Adipose tissue (tissue), 3 donors: ENCODE results near the gene CTNND2. TPM values are rescaled to one million over a fixed set of nuclear protein-coding genes. Genes with fewer than 3 reads are reported as not detected.

Source experiments
- H3K27ac ChIP-seq: one replicate; pipeline ENCODE4 v1.5.1; 2013; ENCODE audit warnings: low read depth, low read length
- WGBS, 3 donors: extraction: QIAGEN DNeasy Blood & Tissue Kit; methylation state at CpG; one replicate each; pipeline ENCODE4 v1.1.7; 2013; 5-methylcytosine and 5-hydroxymethylcytosine counted together
- polyA plus RNA-seq, 3 donors: library from polyadenylated mRNA; stranded (reverse); fragments of 200-250 nt; gene quantifications; one replicate each; pipeline ENCODE4 v1.2.3, GENCODE V29; 2013
- donor health status: healthy with polysubstance abuse.
- donor health status: Bipolar disorder and iron deficiency.
- donor health status: healthy.

CTNND2 gene
- polyA plus RNA-seq, 3 donors: 0.11 to 14.2 (median 0.18) TPM

GRCh38 chr5:11715461-11716196, 188.6 kb downstream of the CTNND2 start:
- 89 to 93% (median 92%) methylated on average over 6 of the region's 6 CpGs for WGBS, 3 donors

GRCh38 chr5:11711932-11712331, 192.3 kb downstream of the CTNND2 start:
- WGBS, 3 donors: 39 to 57% (median 56%) methylated on average over 1 of the region's 1 CpG
- no peak overlapping the region for H3K27ac ChIP-seq

More at GRCh38 chr5:11715461-11716196, 188.6 kb downstream of the CTNND2 start:
- H3K27ac ChIP-seq: no peak overlapping the region

GRCh38 chr5:11709021-11709420, 195.2 kb downstream of the CTNND2 start:
- 62 to 83% (median 68%) methylated on average over 4 of the region's 4 CpGs for WGBS, 3 donors
- no peak overlapping the region for H3K27ac ChIP-seq

- H3K27ac ChIP-seq: no peak overlapping the region
- 87 to 97% (median 91%) methylated on average over 1 of the region's 1 CpG for WGBS, 3 donors
Measured at GRCh38 chr5:11704916-11705315, 199.3 kb downstream of the CTNND2 start.

- 85 to 93% (median 87%) methylated on average over 6 of the region's 6 CpGs for WGBS, 3 donors
- H3K27ac ChIP-seq: no peak overlapping the region
Measured at GRCh38 chr5:11700391-11700790, 203.9 kb downstream of the CTNND2 start.

- 89 to 93% (median 92%) methylated on average over 7 of the region's 7 CpGs for WGBS, 3 donors
Measured at GRCh38 chr5:11692636-11693035, 211.6 kb downstream of the CTNND2 start.

GRCh38 chr5:11687498-11687897, 216.7 kb downstream of the CTNND2 start:
- 77 to 91% (median 82%) methylated on average over 1 of the region's 1 CpG for WGBS, 3 donors
- no peak overlapping the region for H3K27ac ChIP-seq

More at GRCh38 chr5:11692636-11693035, 211.6 kb downstream of the CTNND2 start:
- H3K27ac ChIP-seq: no peak overlapping the region

GRCh38 chr5:11684607-11685006, 219.6 kb downstream of the CTNND2 start:
- no peak overlapping the region for H3K27ac ChIP-seq
- 46 to 82% (median 60%) methylated on average over 2 of the region's 2 CpGs for WGBS, 3 donors

- H3K27ac ChIP-seq: no peak overlapping the region
- 67 to 83% (median 67%) methylated on average over 2 of the region's 2 CpGs for WGBS, 3 donors
Measured at GRCh38 chr5:11683666-11684065, 220.6 kb downstream of the CTNND2 start.

- no peak overlapping the region for H3K27ac ChIP-seq
- WGBS, 3 donors: 56 to 78% (median 71%) methylated on average over 4 of the region's 4 CpGs
Measured at GRCh38 chr5:11681796-11682195, 222.4 kb downstream of the CTNND2 start.

- WGBS, 3 donors: 63 to 83% (median 68%) methylated on average over 5 of the region's 5 CpGs
- no peak overlapping the region for H3K27ac ChIP-seq
Measured at GRCh38 chr5:11679676-11680075, 224.6 kb downstream of the CTNND2 start.

GRCh38 chr5:11675184-11675583, 229.1 kb downstream of the CTNND2 start:
- WGBS, 3 donors: 76 to 94% (median 77%) methylated on average over 2 of the region's 2 CpGs
- H3K27ac ChIP-seq: no peak overlapping the region

- no peak overlapping the region for H3K27ac ChIP-seq
- 71 to 88% (median 72%) methylated on average over 10 of the region's 10 CpGs for WGBS, 3 donors
Measured at GRCh38 chr5:11672385-11673085, 231.7 kb downstream of the CTNND2 start.

- no peak overlapping the region for H3K27ac ChIP-seq
- 50 to 74% (median 51%) methylated on average over 5 of the region's 5 CpGs for WGBS, 3 donors
Measured at GRCh38 chr5:11658376-11658775, 245.9 kb downstream of the CTNND2 start.

GRCh38 chr5:11656916-11657315, 247.3 kb downstream of the CTNND2 start:
- 80 to 88% (median 80%) methylated on average over 4 of the region's 4 CpGs for WGBS, 3 donors
- H3K27ac ChIP-seq: no peak overlapping the region

- H3K27ac ChIP-seq: no peak overlapping the region
- WGBS, 3 donors: 86 to 95% (median 89%) methylated on average over 4 of the region's 4 CpGs
Measured at GRCh38 chr5:11655681-11656080, 248.6 kb downstream of the CTNND2 start.

GRCh38 chr5:11650936-11651335, 253.3 kb downstream of the CTNND2 start:
- H3K27ac ChIP-seq: no peak overlapping the region
- 62 to 95% (median 77%) methylated on average over 1 of the region's 1 CpG for WGBS, 3 donors

- H3K27ac ChIP-seq: no peak overlapping the region
- 51 to 69% (median 60%) methylated on average over 3 of the region's 3 CpGs for WGBS, 3 donors
Measured at GRCh38 chr5:11646141-11646540, 258.1 kb downstream of the CTNND2 start.

GRCh38 chr5:11642438-11642837, 261.8 kb downstream of the CTNND2 start:
- no peak overlapping the region for H3K27ac ChIP-seq
- WGBS, 3 donors: 32 to 65% (median 37%) methylated on average over 3 of the region's 3 CpGs
